GM13977 (cell line): ENCODE measurements around the gene CHN1.

ENCODE experiments used
- DNase-seq: peaks from one replicate; pipeline ENCODE4 v3.0.0; 2012; ENCODE audit warnings: low spot score
- in situ Hi-C: fragments of 300-500 bp; cut with MboI; formaldehyde crosslinking; loops from one replicate; pipeline ENCODE4 v1.12.0; 2022; ENCODE audit warnings: low sequenced_read_pairs, low pct_unique_long_range_greater_than_20kb, mixed read lengths, inconsistent platforms; ENCODE audit not compliant: unreplicated experiment
- TF ChIP-seq, protein P1 (sequence below): IDR thresholded peaks from 2 replicates; pipeline ENCODE4 v1.5.1; 2012; ENCODE audit warnings: mild to moderate bottlenecking, control low read depth; ENCODE audit not compliant: insufficient read depth; ENCODE audit errors: extremely low read depth, missing control alignments

CHN1 gene, protein sequence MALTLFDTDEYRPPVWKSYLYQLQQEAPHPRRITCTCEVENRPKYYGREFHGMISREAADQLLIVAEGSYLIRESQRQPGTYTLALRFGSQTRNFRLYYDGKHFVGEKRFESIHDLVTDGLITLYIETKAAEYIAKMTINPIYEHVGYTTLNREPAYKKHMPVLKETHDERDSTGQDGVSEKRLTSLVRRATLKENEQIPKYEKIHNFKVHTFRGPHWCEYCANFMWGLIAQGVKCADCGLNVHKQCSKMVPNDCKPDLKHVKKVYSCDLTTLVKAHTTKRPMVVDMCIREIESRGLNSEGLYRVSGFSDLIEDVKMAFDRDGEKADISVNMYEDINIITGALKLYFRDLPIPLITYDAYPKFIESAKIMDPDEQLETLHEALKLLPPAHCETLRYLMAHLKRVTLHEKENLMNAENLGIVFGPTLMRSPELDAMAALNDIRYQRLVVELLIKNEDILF

DNA sequence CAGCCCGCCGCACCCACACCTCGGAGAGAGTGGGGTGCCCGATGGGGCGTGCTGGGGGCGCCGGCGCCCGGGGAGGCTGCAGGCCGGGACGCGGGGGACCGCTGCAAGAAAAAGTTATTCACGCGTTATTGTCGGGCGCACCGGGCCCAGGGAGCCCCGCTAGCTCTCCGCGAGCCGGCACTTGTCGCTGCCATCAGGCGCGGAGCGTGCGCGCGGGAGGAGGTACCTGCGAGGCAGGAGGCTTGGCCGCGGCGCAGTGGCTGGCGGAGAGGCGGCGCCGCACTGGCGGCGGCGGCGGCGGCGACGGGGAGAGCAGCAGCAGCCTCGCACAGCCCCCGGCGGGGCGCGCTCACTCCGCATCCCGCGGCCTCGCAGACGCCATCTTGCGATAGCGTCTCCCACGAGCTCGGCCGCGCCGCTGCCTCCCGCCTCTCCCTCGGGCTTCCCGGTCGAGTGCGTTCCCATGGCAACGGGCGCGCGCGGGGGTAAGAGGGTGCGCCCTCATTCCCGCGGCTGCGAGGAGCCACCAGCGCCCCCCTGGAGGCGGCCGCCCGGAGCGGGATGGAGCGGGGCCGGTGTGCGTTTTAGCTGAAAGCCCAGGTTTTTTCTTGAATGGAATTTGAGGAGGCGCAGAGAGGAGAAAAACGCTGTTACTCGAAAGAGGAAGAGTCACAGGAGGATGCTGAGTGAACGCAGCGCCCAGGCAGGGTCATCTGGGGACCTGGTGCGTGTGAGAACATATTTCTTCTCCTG is at the start of gene CHN1:
Gene CHN1 (minus strand): TSS at position 402 of the 753 bp plus-strand sequence. CDS start 469 bp downstream, outside the sequence.
- in situ Hi-C loops: no loop called here
- peak; percentile 77 for DNase-seq
- TF ChIP-seq, protein P1, sequence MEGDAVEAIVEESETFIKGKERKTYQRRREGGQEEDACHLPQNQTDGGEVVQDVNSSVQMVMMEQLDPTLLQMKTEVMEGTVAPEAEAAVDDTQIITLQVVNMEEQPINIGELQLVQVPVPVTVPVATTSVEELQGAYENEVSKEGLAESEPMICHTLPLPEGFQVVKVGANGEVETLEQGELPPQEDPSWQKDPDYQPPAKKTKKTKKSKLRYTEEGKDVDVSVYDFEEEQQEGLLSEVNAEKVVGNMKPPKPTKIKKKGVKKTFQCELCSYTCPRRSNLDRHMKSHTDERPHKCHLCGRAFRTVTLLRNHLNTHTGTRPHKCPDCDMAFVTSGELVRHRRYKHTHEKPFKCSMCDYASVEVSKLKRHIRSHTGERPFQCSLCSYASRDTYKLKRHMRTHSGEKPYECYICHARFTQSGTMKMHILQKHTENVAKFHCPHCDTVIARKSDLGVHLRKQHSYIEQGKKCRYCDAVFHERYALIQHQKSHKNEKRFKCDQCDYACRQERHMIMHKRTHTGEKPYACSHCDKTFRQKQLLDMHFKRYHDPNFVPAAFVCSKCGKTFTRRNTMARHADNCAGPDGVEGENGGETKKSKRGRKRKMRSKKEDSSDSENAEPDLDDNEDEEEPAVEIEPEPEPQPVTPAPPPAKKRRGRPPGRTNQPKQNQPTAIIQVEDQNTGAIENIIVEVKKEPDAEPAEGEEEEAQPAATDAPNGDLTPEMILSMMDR: no peak

DNA sequence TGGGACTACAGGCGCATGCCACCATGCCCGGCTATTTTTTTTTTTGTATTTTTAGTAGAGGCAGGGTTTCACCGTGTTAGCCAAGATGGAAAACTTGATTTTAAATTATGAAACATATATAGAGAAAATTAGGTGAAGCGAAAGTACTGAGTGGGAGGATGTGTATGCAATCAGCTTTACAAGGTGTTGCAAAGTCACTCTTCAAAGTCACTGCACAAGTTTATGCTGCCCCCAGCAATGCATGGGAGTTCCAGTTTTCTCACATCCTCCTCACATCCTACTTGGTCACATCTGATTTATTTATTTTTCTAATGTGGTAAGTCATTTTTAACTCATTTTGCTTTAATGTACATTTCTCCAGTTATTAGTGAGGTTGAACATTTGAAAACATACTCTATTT is 49.2 kb upstream of the CHN1 start:
- DNase-seq: no peak
- TF ChIP-seq, protein P1: no peak
- in situ Hi-C loops: no loop called here

DNA sequence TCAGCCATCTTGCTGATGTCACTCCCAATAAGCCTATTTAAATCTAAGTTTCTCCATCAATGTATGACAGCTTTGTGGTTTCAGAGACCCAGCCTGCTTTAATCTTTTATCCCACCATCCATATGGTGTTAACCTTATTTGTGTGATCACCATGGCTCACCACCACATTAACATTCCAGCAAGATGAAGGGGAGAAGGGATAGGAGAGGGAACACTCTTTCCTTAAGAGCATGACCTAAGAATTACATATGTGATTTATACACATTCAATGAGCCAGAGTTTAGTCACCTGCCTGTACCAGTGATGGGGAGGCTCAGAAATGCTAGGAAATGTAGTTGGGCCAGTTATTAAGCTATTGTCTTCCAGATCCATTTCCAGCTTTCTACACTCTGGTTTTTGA is 44.5 kb upstream of the CHN1 start:
- DNase-seq: no peak
- in situ Hi-C loops: no loop called here
- TF ChIP-seq, protein P1: no peak

DNA sequence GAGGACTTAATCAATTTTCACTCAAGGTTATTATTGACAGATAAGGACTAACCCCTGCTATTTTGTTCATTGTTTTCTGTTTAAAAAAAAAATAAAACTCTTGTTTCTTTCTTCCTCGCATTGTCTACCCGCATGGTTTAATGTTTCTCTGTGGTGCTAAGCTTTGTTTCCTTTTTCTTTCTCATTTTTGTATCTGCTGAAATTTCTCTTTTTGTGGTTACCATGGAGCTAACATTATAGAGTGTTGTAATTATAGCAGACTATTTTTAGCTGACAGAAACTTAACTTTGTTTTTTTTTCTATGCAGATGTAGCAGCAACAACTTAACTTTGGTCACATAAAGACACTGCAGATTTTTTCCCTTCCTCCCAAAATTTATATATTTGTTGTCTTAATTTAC is 43.1 kb upstream of the CHN1 start:
- peak; percentile 22 for DNase-seq
- in situ Hi-C loops: no loop called here
- TF ChIP-seq, protein P1: no peak

DNA sequence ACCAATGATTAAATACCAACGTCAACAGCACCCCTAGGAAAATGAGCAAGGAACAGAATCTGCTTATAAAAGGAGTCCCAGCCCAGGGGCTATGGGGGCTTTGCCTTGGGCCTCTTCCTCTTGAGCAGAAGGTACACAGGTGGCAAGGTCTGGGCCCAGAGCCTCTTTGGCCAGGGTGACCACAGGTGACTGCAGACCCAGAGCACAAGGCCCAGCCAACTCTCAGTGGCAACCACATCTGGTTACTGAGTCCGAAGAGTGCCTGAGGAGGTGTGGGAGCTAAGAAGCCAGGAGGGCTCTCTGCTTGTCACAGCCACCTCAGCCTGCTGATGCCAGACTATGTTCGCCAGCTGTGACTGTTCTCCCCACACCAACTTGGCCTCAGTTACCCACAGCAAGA is 34.3 kb upstream of the CHN1 start:
- TF ChIP-seq, protein P1: no peak
- in situ Hi-C loops: no loop called here
- no peak for DNase-seq

DNA sequence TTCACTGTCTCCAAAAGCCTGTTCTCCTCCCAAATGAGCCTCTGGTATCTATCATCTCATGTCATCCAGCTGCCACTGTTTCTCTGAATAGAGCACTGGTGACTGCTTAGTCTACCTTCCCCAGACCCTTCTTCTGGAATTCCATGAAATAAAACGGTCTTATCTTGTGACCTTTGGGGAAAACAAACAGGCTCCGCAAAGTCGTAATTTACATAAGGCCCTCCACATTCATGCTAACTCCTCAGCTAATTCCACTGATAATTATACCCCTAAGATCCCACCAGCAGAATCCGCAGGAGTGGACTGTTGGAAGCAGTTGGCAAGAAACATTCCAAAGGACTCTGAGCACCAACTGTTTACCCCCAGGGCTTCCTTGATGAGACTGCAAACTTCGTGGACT is 33.9 kb upstream of the CHN1 start:
- in situ Hi-C loops: no loop called here
- DNase-seq: no peak

More for the DNA sequence above, 33.9 kb upstream of the CHN1 start:
- TF ChIP-seq, protein P1: no peak
